K562 (cell line): ENCODE results near the gene ZC3H18. TPM values are rescaled to one million over a fixed set of nuclear protein-coding genes. Genes with fewer than 3 reads are reported as not detected.

Experiments used
- ETS1 ChIP-seq: conservative IDR thresholded peaks from 2 replicates; pipeline ENCODE4 v1.6.1; 2011; ENCODE audit warnings: low read depth, mild to moderate bottlenecking, low read length; ENCODE audit not compliant: control insufficient read depth
- FOS ChIP-seq: IDR thresholded peaks from 3 replicates; pipeline ENCODE4 v1.6.1; 2011; ENCODE audit not compliant: insufficient read length; ENCODE audit errors: extremely low read depth
- HIVEP1 ChIP-seq: fragments of 250-450 bp; sonication (Bioruptor Pico); IDR thresholded peaks from 2 replicates; pipeline ENCODE4 v1.4.0; 2020; ENCODE audit warnings: mild to moderate bottlenecking
- HNRNPK ChIP-seq: fragments of 200-400 bp; formaldehyde crosslinking; IDR thresholded peaks from one replicate; pipeline ENCODE4 v1.6.1; 2018; ENCODE audit warnings: mild to moderate bottlenecking, low read depth, low read length; ENCODE audit not compliant: poor library complexity, severe bottlenecking
- KDM1A ChIP-seq, 2 experiments: fragments of 450-650 bp; IDR thresholded peaks; 2 replicates each; pipeline ENCODE4 v1.6.1; 2016; ENCODE audit warnings: mild to moderate bottlenecking in 2 of 2
- LEF1 ChIP-seq: fragments of 450-650 bp; IDR thresholded peaks from 2 replicates; pipeline ENCODE4 v1.6.1; 2016; ENCODE audit warnings: mild to moderate bottlenecking
- MTA1 ChIP-seq: fragments of 450-650 bp; IDR thresholded peaks from 2 replicates; pipeline ENCODE4 v1.6.1; 2017; ENCODE audit warnings: borderline replicate concordance
- MTF1 ChIP-seq: fragments of 250-450 bp; sonication (Bioruptor Pico); IDR thresholded peaks from 2 replicates; pipeline ENCODE4 v1.9.0; 2021; ENCODE audit warnings: moderate library complexity, mild to moderate bottlenecking, inconsistent platforms, borderline replicate concordance
- NCOA2 ChIP-seq, 2 experiments: fragments of 450-650 bp; IDR thresholded peaks; 2 replicates each; pipeline ENCODE4 v1.6.1; 2018; ENCODE audit warnings: mild to moderate bottlenecking in 2 of 2, moderate library complexity in 1 of 2; ENCODE audit not compliant: partially characterized antibody in 2 of 2
- POLR3A ChIP-seq: IDR thresholded peaks from 2 replicates; pipeline ENCODE4 v1.6.1; 2011; ENCODE audit warnings: borderline replicate concordance, mild to moderate bottlenecking, moderate library complexity; ENCODE audit not compliant: insufficient read length, insufficient read depth; ENCODE audit errors: extremely low read depth
- SNRNP70 ChIP-seq: fragments of 200-400 bp; formaldehyde crosslinking; optimal IDR thresholded peaks from 2 replicates; pipeline ENCODE3; 2017; ENCODE audit warnings: low read depth, low read length
- TRIM25 ChIP-seq: fragments of 450-650 bp; IDR thresholded peaks from 2 replicates; pipeline ENCODE4 v1.7.0; 2016; ENCODE audit warnings: borderline replicate concordance
- XRCC4 ChIP-seq: IDR thresholded peaks from one replicate; pipeline ENCODE4 v1.6.1; 2011; ENCODE audit not compliant: insufficient read depth, insufficient read length; ENCODE audit errors: extremely low read depth
- ZKSCAN3 ChIP-seq: fragments of 250-450 bp; sonication (Bioruptor Pico); IDR thresholded peaks from 2 replicates; pipeline ENCODE4 v1.4.0; 2020
- ZNF282 ChIP-seq: sonication (generic); formaldehyde crosslinking; IDR thresholded peaks from 2 replicates; pipeline ENCODE4 v1.8.1; 2023; ENCODE audit warnings: missing genetic modification reagents
- ZNF445 ChIP-seq: fragments of 250-450 bp; sonication (Bioruptor Pico); IDR thresholded peaks from 2 replicates; pipeline ENCODE4 v1.4.0; 2020; ENCODE audit warnings: low read depth, mild to moderate bottlenecking, moderate library complexity
- ZNF717 ChIP-seq: fragments of 250-450 bp; sonication (Bioruptor Pico); IDR thresholded peaks from 2 replicates; pipeline ENCODE4 v1.5.0; 2021
- polyA plus RNA-seq, 8 experiments: library from polyadenylated mRNA; depleted of rRNA in 4 of 8; stranded (reverse) in 5 of 8; unstranded in 3 of 8; fragments of >200 nt; fragmentation: Nextera tagmentation in 2 of 8; fragmentation: Illumina TruSeq in 1 of 8; extraction: Ambion mirVana in 2 of 8; extraction: Trizol in 1 of 8; gene quantifications; 2 replicates each; pipeline versions ENCODE4 v1.2.1 to v1.2.3, GENCODE V29; 2011 to 2014; ENCODE audit warnings: inconsistent platforms in 1 of 8, missing spikeins in 1 of 8
- total RNA-seq, 7 experiments: library from RNA; depleted of rRNA in 6 of 7; stranded (reverse); fragments of >200 nt in 6 of 7; fragmentation: Illumina TruSeq in 2 of 7; extraction: Trizol in 2 of 7; gene quantifications; 2 replicates each; pipeline versions ENCODE4 v1.2.1 to v1.2.3, GENCODE V29; 2011 to 2021; ENCODE audit warnings: low replicate concordance in 1 of 7

ZC3H18 gene
- total and polyA plus RNA-seq, 9 of the 15 experiments (the other 6 are each of a cell fraction or from before 2014, with no cell fraction given): 1.7 to 88.7 (median 26.9) TPM

DNA sequence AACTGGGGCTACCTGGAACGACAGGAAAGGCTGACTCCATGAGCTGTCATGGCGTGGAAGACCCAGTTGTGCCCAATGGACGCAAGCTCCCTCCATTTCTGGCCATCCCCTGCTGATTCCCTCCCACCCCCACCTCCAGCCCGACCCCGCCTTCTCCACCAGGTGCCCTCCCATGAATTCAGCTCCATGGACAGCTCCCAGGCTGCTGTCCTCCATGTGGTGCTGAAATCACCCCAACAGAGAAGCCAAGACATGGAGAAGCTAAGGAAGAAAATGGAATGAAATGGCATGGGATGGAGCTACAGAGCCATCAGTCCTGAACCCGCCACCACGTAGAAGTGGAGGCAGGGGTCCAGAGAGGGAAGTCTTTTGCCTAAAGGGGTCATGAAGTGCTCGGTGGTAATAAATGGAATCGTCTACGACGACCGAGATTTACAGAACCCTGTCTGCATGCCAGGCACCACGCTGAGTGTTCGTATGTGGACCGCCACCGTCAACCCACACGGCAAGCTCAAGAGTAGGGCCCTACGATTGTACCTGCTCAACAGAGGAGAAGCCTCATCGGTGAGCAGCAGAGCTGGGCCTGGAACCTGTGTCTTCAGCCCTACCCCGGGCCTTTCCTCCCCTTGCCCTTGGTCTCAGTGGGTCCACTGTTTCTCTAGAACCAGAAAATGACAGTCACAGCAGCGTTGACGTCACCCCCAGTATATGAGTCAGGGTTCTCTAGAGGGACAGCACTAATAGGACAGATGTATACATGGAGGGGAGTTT is 9.3 kb upstream of the ZC3H18 start (continued):
- TF ChIP-seq MTA1 (no peak), HIVEP1 (CRISPR knock-in tag) (no peak), FOS (no peak), SNRNP70 (no peak), XRCC4 (no peak), TRIM25 (no peak), ZNF445 (CRISPR knock-in tag) (no peak), LEF1 (no peak), ZNF282 (CRISPR knock-in tag) (peak; percentile 97; the same call in 1 of the 2 replicates), KDM1A (IDR thresholded peaks at IDR 0.05) (no peak), POLR3A (no peak), MTF1 (CRISPR knock-in tag) (no peak), HNRNPK (no peak), ETS1 (peak; percentile 91; the same call in 1 of the 2 replicates), NCOA2 (IDR thresholded peaks at IDR 0.05; ENCODE audit: partially characterized antibody in 2 of 2) (no peak), ZNF717 (CRISPR knock-in tag) (no peak), ZKSCAN3 (CRISPR knock-in tag) (no peak)
